Measurements from ENCODE around the gene ALG10B.

DNA sequence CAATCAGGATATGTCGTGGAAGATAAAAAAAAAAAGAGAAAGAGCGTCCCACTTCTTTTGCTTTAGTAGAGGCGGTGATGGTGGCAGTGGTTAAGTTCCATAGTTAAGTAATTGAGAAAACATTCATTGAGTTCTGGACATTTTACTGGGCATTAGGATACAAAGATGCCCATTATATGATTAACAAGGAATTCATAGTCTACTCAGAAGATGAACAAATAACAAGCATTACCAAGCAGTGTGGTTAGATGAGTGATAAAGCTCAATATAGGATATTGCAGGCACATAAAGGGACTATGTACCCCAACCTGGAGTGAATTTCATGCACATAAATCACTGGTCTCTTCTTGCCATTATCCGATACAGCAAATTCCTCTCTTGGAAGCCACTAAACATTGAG is 53.7 kb downstream of the ALG10B start:
- TF ChIP-seq, protein P1, sequence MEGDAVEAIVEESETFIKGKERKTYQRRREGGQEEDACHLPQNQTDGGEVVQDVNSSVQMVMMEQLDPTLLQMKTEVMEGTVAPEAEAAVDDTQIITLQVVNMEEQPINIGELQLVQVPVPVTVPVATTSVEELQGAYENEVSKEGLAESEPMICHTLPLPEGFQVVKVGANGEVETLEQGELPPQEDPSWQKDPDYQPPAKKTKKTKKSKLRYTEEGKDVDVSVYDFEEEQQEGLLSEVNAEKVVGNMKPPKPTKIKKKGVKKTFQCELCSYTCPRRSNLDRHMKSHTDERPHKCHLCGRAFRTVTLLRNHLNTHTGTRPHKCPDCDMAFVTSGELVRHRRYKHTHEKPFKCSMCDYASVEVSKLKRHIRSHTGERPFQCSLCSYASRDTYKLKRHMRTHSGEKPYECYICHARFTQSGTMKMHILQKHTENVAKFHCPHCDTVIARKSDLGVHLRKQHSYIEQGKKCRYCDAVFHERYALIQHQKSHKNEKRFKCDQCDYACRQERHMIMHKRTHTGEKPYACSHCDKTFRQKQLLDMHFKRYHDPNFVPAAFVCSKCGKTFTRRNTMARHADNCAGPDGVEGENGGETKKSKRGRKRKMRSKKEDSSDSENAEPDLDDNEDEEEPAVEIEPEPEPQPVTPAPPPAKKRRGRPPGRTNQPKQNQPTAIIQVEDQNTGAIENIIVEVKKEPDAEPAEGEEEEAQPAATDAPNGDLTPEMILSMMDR (IDR thresholded peaks at IDR 0.05; ENCODE audit: insufficient read depth, low read depth, low read length): no peak
- TF ChIP-seq EZH2 (IDR thresholded peaks at IDR 0.05; ENCODE audit: insufficient read depth, low read length): no peak
